D721Med (cell line): ENCODE data around the gene BMPR1A.

Source experiments
- DNase-seq: peaks from one replicate; pipeline ENCODE4 v3.0.0; 2011; ENCODE audit warnings: low spot score; ENCODE audit not compliant: insufficient read length
- FAIRE-seq: peaks from 2 replicates; lab custom pipeline; 2011; peaks lifted over from hg19 to GRCh38; lab: Jason Lieb, UNC
- TF ChIP-seq, protein P1 (sequence below): IDR thresholded peaks from 2 replicates; pipeline ENCODE4 v1.5.1; 2012; ENCODE audit warnings: mild to moderate bottlenecking, control low read depth; ENCODE audit not compliant: insufficient read depth; ENCODE audit errors: missing control alignments

Gene BMPR1A

DNA sequence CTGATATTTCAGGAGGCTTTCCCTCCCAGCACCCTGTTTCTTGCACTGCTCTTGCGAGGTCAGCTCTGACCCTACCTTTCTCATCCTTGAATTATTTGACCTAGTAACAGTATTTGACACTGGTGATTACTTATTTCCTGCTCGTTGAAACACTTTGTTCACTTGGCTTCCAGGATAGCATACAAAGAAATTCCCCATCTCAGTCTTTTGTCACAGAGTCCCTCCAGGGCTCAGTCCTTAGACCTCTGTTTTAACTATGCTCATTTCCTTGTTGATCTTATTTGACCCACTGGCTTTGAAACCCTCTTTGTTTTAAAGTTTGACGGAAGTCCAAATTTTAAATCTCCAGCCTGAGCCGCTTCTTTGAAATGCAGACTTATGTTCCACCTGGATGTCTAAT, 29.9 kb downstream of the BMPR1A start:
- FAIRE-seq (no peak), DNase-seq (no peak)
- TF ChIP-seq, protein P1, sequence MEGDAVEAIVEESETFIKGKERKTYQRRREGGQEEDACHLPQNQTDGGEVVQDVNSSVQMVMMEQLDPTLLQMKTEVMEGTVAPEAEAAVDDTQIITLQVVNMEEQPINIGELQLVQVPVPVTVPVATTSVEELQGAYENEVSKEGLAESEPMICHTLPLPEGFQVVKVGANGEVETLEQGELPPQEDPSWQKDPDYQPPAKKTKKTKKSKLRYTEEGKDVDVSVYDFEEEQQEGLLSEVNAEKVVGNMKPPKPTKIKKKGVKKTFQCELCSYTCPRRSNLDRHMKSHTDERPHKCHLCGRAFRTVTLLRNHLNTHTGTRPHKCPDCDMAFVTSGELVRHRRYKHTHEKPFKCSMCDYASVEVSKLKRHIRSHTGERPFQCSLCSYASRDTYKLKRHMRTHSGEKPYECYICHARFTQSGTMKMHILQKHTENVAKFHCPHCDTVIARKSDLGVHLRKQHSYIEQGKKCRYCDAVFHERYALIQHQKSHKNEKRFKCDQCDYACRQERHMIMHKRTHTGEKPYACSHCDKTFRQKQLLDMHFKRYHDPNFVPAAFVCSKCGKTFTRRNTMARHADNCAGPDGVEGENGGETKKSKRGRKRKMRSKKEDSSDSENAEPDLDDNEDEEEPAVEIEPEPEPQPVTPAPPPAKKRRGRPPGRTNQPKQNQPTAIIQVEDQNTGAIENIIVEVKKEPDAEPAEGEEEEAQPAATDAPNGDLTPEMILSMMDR = no peak

DNA sequence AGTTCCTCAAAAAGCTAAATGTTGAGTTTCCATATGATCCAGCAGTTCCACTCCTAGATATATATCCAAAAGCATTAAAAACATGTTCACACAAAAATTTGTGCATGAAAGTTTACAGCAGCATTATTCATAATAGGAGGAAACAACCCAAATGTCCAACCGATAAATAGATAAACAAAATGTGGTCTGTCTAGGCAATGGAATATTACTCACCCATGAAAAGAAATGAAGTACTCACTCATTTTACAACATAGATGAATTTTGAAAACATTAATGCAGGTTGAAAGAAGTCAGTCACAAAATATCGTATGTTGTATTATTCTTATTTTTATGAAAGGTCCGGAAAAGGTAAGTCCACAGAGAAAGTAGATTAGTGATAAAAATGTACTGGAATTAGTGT, 34.0 kb downstream of the BMPR1A start:
- TF ChIP-seq, protein P1 = no peak
- DNase-seq = no peak
- FAIRE-seq = no peak

DNA sequence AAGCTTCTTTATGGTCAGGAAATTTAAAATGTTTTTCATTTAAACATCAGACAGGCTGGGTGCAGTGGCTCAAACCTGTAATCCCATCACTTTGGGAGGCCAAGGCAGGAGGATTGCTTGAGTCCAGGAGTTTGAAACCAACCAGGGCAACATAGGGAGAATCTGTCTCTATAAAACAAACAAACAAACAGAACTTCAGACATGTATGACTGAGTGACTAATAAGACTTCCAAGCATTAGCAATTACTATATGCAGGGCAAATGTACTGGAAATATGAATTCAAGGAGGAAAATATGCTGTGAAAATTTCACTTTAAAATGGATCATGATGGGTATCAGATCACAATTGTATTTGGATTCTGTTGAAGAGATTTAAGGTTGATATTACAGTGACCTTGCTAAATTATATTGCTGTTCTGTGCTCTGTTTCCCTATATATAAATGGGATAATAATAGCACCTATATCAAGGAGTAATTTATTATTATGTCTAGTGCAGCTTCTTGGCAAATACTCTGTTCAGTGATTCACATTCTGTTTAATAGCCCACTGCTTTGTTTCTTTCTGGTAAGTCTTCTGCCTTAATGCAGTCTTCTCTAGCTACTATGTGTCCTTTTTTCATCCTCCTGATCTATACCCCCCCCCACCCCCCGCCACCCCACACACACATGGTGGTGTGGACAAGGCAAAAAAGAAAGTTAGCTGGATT, 36.2 kb downstream of the BMPR1A start:
- FAIRE-seq (no peak), DNase-seq (no peak)
- TF ChIP-seq, protein P1 = no peak

DNA sequence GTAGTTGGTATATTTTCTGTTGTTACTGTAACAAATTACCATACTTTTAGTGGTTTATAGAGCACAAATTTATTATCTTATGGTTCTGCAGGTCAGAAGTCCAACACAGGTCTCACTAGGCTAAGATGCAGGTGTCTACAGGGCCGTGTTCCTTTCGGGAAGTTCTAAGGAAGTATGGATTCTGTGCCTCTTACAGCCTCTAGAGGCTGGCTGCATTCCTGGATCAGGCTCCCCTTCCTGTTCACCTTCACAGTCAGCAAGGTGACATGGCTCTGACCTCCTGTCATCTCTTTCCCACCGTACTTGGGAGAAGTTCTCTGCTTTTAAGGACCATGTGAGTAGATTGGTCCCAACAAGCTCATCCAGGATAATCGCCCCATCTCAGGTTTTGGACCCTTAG, 37.3 kb downstream of the BMPR1A start:
- DNase-seq = no peak
- TF ChIP-seq, protein P1 = no peak
- FAIRE-seq = no peak

DNA sequence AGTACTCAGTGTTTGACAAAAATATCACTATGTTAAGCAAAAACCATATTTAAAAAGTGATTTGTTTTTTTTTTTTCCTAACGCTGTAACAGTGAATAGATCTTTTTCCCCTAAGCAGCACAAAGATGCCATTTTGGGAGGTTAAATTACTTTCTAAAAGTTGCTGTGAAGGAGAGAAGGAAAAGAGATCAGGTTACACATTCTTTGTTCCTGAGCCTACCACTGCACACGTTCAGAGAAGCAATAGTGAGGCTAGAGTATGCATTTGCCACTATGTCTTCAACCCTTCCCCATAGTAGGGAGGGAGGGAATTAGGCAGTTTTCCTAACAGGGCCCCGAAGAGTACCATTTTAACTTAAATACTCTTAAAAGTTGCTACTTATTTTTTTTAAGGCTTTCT, 38.9 kb downstream of the BMPR1A start:
- no peak for DNase-seq
- TF ChIP-seq, protein P1 = no peak
- peak; percentile 32 for FAIRE-seq

DNA sequence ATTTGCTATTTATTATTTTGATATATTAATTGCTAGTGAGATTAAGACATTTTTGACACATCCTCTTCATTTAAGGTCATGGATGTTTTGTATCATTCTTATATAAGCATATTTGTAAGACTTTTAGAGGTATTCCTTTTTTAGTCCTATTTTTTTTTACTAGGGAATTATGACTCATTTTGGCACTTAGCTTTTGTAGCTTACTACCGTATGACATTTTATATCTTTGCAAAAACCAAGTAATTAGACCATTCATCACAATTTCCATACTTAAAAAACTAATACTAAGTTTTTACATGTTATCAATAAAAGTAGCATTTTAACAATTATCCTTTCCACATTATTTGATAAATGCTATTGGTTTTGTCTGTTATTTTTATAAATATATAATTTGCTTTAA, 41.6 kb downstream of the BMPR1A start:
- FAIRE-seq = no peak
- TF ChIP-seq, protein P1 = no peak
- no peak for DNase-seq

DNA sequence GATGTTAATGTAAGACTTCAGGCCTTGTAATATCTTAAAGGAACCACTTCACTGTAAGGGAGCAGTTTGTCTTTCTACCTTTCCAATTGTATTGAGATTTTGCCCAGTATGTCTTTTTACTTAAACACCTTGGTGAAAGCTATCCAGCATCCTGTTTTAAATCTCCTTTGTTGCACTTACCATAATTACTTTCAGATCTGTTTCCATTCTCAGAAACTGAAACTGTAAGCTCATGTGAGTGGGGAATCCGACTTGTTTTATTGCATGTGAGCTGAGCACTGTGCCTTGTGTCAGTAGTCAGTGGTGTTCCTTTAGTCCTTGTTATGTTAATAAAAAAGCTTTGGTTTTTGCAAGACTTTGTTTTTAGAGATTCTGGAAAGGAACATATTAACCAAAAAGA, 42.2 kb downstream of the BMPR1A start:
- DNase-seq = no peak
- TF ChIP-seq, protein P1 = no peak
- peak; percentile 90 for FAIRE-seq
